Measurements from ENCODE around the gene PRKCA. TPM values are rescaled to one million over a fixed set of nuclear protein-coding genes. Genes with fewer than 3 reads are reported as not detected.

The PRKCA gene
- total RNA-seq, 1 experiment from 2014 or later: 29.6 TPM

DNA sequence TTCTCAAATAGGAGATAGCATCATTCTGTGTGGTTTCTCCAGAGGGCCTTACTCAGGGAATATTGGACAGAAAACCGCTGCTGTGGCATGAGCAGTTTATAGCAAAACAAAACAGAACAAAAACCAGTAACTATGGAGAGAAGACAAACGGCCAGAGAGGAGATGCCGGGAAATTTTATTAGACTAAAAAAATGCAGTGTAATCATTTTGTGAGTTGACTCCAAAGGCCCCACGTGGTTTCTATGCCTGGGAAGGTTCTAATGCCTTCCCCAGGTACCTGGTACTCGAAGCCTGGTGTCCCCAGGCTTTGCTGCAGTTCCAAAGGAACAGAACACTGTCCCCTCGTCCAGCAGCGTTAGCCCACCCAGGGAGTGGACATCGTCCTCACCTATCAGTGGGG is 519.6 kb downstream of the PRKCA start:
- Histone ChIP-seq H3K36me3 (ENCODE audit: control insufficient read depth, insufficient read depth, low read length) (no peaks in the 10 kb centered on the region), H3K4me1 (no peaks in the 10 kb centered on the region), H3K27me3 (replicated peaks; ENCODE audit: control insufficient read depth, insufficient read depth, low read length) (no peaks in the 10 kb centered on the region; the same call in 1 of the 2 replicates), H3K9me3 (peaks cover 6% of the 10 kb centered on the region), H3K4me3 (ENCODE audit: low read depth, low read length) (no peak overlapping the region)
- intact Hi-C loops (cut with micrococcal nuclease; ENCODE audit: unreplicated experiment): no loop called here
- TF ChIP-seq, protein P1, sequence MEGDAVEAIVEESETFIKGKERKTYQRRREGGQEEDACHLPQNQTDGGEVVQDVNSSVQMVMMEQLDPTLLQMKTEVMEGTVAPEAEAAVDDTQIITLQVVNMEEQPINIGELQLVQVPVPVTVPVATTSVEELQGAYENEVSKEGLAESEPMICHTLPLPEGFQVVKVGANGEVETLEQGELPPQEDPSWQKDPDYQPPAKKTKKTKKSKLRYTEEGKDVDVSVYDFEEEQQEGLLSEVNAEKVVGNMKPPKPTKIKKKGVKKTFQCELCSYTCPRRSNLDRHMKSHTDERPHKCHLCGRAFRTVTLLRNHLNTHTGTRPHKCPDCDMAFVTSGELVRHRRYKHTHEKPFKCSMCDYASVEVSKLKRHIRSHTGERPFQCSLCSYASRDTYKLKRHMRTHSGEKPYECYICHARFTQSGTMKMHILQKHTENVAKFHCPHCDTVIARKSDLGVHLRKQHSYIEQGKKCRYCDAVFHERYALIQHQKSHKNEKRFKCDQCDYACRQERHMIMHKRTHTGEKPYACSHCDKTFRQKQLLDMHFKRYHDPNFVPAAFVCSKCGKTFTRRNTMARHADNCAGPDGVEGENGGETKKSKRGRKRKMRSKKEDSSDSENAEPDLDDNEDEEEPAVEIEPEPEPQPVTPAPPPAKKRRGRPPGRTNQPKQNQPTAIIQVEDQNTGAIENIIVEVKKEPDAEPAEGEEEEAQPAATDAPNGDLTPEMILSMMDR (IDR thresholded peaks at IDR 0.05; ENCODE audit: insufficient read depth in 1 of 2, low read depth in 1 of 2, low read length in 1 of 2, severe bottlenecking in 1 of 2, unreplicated experiment in 1 of 2): no peak
- peaks cover 14% of the 10 kb centered on the region for H3K27me3 Mint-ChIP-seq (ENCODE audit: insufficient read depth, unreplicated experiment)
- no peak overlapping the region for H3K27ac Mint-ChIP-seq (ENCODE audit: unreplicated experiment)
- DNase-seq: no peak
- POLR2A ChIA-PET: no interaction called here
- no peaks in the 10 kb centered on the region for H3K9me3 Mint-ChIP-seq (ENCODE audit: unreplicated experiment)
- no peaks in the 10 kb centered on the region for H3K36me3 Mint-ChIP-seq (ENCODE audit: insufficient read depth, unreplicated experiment)
- CTCF ChIA-PET: no interaction called here
- H3K4me3 Mint-ChIP-seq (ENCODE audit: unreplicated experiment): no peak overlapping the region
- H3K4me1 Mint-ChIP-seq (ENCODE audit: low read depth, unreplicated experiment): no peaks in the 10 kb centered on the region
- BruUV-seq (replicated peaks): no TSS peak

DNA sequence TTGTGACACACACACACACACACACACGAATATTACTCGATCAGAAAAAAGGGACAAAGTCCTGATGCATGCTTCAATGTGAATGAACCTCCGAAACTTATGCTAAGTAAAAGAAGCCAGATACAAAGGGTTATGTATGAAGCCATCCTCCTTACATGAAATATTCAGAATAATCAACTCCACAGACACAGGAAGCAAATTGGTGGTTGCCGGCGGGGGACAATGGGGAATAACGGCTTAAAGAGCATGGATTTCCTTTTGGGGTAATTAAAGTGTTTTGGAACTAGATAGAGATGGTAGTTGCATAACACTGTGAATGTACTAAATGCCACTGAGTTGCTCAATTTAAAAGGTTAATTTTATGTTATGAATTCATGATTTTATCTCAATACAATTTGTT is 524.4 kb downstream of the PRKCA start:
- POLR2A ChIA-PET: no interaction called here
- H3K27me3 ChIP-seq (replicated peaks; ENCODE audit: control insufficient read depth, insufficient read depth, low read length): no peaks in the 10 kb centered on the region; the same call in 1 of the 2 replicates
- Mint-ChIP-seq H3K36me3 (ENCODE audit: insufficient read depth, unreplicated experiment) (no peaks in the 10 kb centered on the region), H3K4me1 (ENCODE audit: low read depth, unreplicated experiment) (no peaks in the 10 kb centered on the region), H3K27ac (ENCODE audit: unreplicated experiment) (no peak overlapping the region), H3K9me3 (ENCODE audit: unreplicated experiment) (no peaks in the 10 kb centered on the region), H3K27me3 (ENCODE audit: insufficient read depth, unreplicated experiment) (peaks cover 20% of the 10 kb centered on the region), H3K4me3 (ENCODE audit: unreplicated experiment) (no peak overlapping the region)
- no TSS peak for BruUV-seq (replicated peaks)
- no peak for DNase-seq
- H3K4me1 ChIP-seq: no peaks in the 10 kb centered on the region
- no peaks in the 10 kb centered on the region for H3K36me3 ChIP-seq (ENCODE audit: control insufficient read depth, insufficient read depth, low read length)
- intact Hi-C loops (cut with micrococcal nuclease; ENCODE audit: unreplicated experiment): no loop called here
- TF ChIP-seq, protein P1 (IDR thresholded peaks at IDR 0.05; ENCODE audit: insufficient read depth in 1 of 2, low read depth in 1 of 2, low read length in 1 of 2, severe bottlenecking in 1 of 2, unreplicated experiment in 1 of 2): no peak
- no peak overlapping the region for H3K4me3 ChIP-seq (ENCODE audit: low read depth, low read length)
- H3K9me3 ChIP-seq: no peaks in the 10 kb centered on the region
- CTCF ChIA-PET: no interaction called here

DNA sequence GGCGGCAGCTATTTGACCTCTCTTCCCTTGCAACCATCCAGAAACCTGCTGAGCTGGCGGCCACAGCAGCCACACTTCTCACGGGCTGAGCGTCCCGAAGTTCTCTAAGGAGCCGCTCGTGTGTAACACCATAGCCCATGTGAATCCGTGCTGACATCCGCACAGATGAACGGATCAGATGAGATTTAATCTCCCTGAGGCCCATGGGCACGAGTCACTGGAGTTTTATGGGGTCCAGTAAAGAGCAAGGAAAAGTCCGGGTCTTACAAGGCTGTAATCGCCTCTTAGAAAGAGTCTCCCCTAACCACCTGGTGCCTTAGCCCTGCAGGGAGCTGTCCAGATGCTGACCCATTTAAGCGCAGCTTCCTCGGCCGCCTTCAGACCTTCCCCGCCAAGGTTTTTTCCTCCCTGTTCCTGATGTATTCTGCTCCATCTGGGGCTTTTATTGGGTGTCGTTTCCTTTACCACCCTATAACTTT is 527.0 kb downstream of the PRKCA start:
- Histone ChIP-seq H3K4me3 (ENCODE audit: low read depth, low read length) (no peak overlapping the region), H3K36me3 (ENCODE audit: control insufficient read depth, insufficient read depth, low read length) (no peaks in the 10 kb centered on the region), H3K27me3 (replicated peaks; ENCODE audit: control insufficient read depth, insufficient read depth, low read length) (no peaks in the 10 kb centered on the region; the same call in 1 of the 2 replicates), H3K4me1 (no peaks in the 10 kb centered on the region), H3K9me3 (no peaks in the 10 kb centered on the region)
- H3K9me3 Mint-ChIP-seq (ENCODE audit: unreplicated experiment): no peaks in the 10 kb centered on the region
- H3K36me3 Mint-ChIP-seq (ENCODE audit: insufficient read depth, unreplicated experiment): no peaks in the 10 kb centered on the region
- intact Hi-C loops (cut with micrococcal nuclease; ENCODE audit: unreplicated experiment): no loop called here
- peak; percentile 66 to 77 for DNase-seq
- ChIA-PET POLR2A (interaction anchor here (0.6 kb wide), 1 partner anchor 240 kb away, joined by 4 read pairs; no protein-coding TSS in a partner anchor), CTCF (interaction anchor here (0.7 to 0.9 kb wide), 3 partner anchors 12 to 146 kb away, joined by 3 to 4 read pairs (median 3); no protein-coding TSS in a partner anchor)
- no peak overlapping the region for H3K27ac Mint-ChIP-seq (ENCODE audit: unreplicated experiment)
- no TSS peak for BruUV-seq (replicated peaks)
- H3K4me3 Mint-ChIP-seq (ENCODE audit: unreplicated experiment): no peak overlapping the region
- no peaks in the 10 kb centered on the region for H3K4me1 Mint-ChIP-seq (ENCODE audit: low read depth, unreplicated experiment)
- peaks cover 24% of the 10 kb centered on the region for H3K27me3 Mint-ChIP-seq (ENCODE audit: insufficient read depth, unreplicated experiment)
- TF ChIP-seq, protein P1 (IDR thresholded peaks at IDR 0.05; ENCODE audit: insufficient read depth in 1 of 2, low read depth in 1 of 2, low read length in 1 of 2, severe bottlenecking in 1 of 2, unreplicated experiment in 1 of 2): no peak

Data from Caco-2 (cell line).